Measurements from ENCODE around the gene ZNF606.

ZNF606 gene

GRCh38 chr19:57934820-57935665 lies 67.6 kb downstream of the ZNF606 start, which contains the start of gene ZNF418:
ZNF418 (minus strand) TSS chr19:57935402; CDS start chr19:57933822, 1,580 bp downstream.
- DNase-seq (ENCODE audit: low spot score) (no peak), FAIRE-seq (no peak)

GRCh38 chr19:57927587-57927986 lies 75.0 kb downstream of the ZNF606 start:
- DNase-seq (ENCODE audit: low spot score) (no peak), FAIRE-seq (no peak)
